Measurements from ENCODE around the gene ETHE1. TPM values are rescaled to one million over a fixed set of nuclear protein-coding genes. Genes with fewer than 3 reads are reported as not detected.

Gene ETHE1
- total and polyA plus RNA-seq, 2 of the 8 experiments (the other 6 are each of a cell fraction or from before 2014, with no cell fraction given): 19.9 to 96.0 TPM

DNA sequence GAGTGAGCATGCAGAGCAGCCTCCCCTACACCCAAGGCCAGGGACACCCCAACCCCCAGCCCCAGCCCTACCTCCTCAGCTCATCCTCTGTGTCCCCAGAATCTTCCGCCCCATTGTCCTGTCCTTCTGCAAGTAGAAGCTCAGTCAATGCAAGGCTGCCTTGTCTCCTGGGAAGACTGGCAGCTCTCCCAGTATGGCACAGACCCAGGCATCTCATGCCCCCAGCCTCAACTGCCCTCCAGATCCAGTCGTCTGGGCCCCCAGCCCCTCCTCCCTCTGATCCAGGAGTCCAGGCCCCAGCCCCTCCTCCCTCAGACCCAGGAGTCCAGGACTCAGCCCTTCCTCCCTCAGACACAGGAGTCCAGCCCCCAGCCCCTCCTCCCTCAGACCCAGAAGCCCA is 19.0 kb upstream of the ETHE1 start:
- no peak overlapping the region; a peak in 1 of 7 replicates for H3K9ac ChIP-seq (replicated peaks in 1 of 4; ENCODE audit: extremely low read depth in 1 of 4, low read depth in 3 of 4, low read length in 3 of 4)

More for the DNA sequence above, 19.0 kb upstream of the ETHE1 start:
- Histone ChIP-seq H2BK120ac (replicated peaks; ENCODE audit: low read depth, low read length) (no peak overlapping the region), H3K23me2 (ENCODE audit: low read depth, low read length) (no peaks in the 10 kb centered on the region), H3K4me3 (ENCODE audit: extremely low read depth in 1 of 4, insufficient read depth in 2 of 4, low read depth in 3 of 4, low read length in 4 of 4) (no peak overlapping the region), H2AFZ (ENCODE audit: low read length) (no peak overlapping the region), H3K36me3 (ENCODE audit: control insufficient read depth in 2 of 4, insufficient read depth in 4 of 4, low read length in 3 of 4) (peaks cover 10 to 40% (median 27%) of the 10 kb centered on the region in 4 experiments; a peak in 5 of 8 replicates), H4K91ac (replicated peaks; ENCODE audit: insufficient read length, low read length) (no peak overlapping the region), H3K4me1 (replicated peaks in 1 of 4; ENCODE audit: control insufficient read depth in 3 of 4, insufficient read depth in 4 of 4, low read length in 3 of 4) (no peaks in the 10 kb centered on the region), H3K4ac (replicated peaks; ENCODE audit: insufficient read length, low read depth, low read length) (no peak overlapping the region), H4K20me1 (replicated peaks in 1 of 2; ENCODE audit: control insufficient read depth in 1 of 2, insufficient read depth in 2 of 2, low read length in 2 of 2) (peaks cover 0 to 2% of the 10 kb centered on the region in 2 experiments), H3K9me3 (ENCODE audit: insufficient read depth in 2 of 2, low read depth in 1 of 2, low read length in 1 of 2) (no peaks in the 10 kb centered on the region), H3K23ac (ENCODE audit: insufficient read length) (no peak overlapping the region), H2BK20ac (ENCODE audit: low read length) (no peak overlapping the region), H3K18ac (ENCODE audit: extremely low read depth, low read length) (no peak overlapping the region), H3K14ac (ENCODE audit: insufficient read length) (no peak overlapping the region), H4K8ac (ENCODE audit: extremely low read depth, insufficient read depth, low read length) (no peak overlapping the region), H3K4me2 (ENCODE audit: insufficient read depth in 1 of 2, low read depth in 2 of 2, low read length in 2 of 2) (no peak overlapping the region), H3K56ac (replicated peaks; ENCODE audit: insufficient read length, low read depth, low read length) (no peak overlapping the region), H2BK5ac (ENCODE audit: low read depth, low read length) (no peak overlapping the region), H3K27ac (ENCODE audit: low read depth, low read length) (no peak overlapping the region; the same call in 1 of the 2 replicates), H3K79me1 (ENCODE audit: low read depth, low read length) (no peaks in the 10 kb centered on the region), H3K27me3 (replicated peaks in 1 of 4; ENCODE audit: control insufficient read depth in 3 of 4, extremely low read depth in 1 of 4, insufficient read depth in 3 of 4, low read length in 3 of 4) (no peaks in the 10 kb centered on the region; a peak in 1 of 7 replicates), H4K5ac (ENCODE audit: insufficient read length, low read depth, low read length) (no peak overlapping the region), H2BK15ac (ENCODE audit: low read length) (no peak overlapping the region), H3K79me2 (ENCODE audit: control insufficient read depth in 1 of 2, insufficient read depth in 2 of 2, low read length in 2 of 2) (no peaks in the 10 kb centered on the region), H2AK5ac (ENCODE audit: low read depth, low read length) (no peak overlapping the region), H2BK12ac (ENCODE audit: low read depth, low read length) (no peak overlapping the region)
- POLR2A ChIA-PET (ENCODE audit: partially characterized antibody): interaction anchor here (1.6 kb wide), 1 partner anchor 9 kb away, joined by 5 read pairs; no protein-coding TSS in a partner anchor
- no peak for TF ChIP-seq TEAD4 (IDR thresholded peaks at IDR 0.05; ENCODE audit: low read depth, low read length)
- TF ChIP-seq SIRT6 (IDR thresholded peaks at IDR 0.05; ENCODE audit: low read length): no peak
- FAIRE-seq: no peak
- DNase-seq (ENCODE audit: low read depth in 1 of 2, low spot score in 2 of 2): no peak
- WGBS, 2 experiments (ENCODE audit: extremely low coverage in 1 of 2, insufficient coverage in 1 of 2, insufficient read length in 1 of 2, insufficient replicate concordance in 2 of 2, low coverage in 1 of 2, low lambda C conversion rate in 2 of 2, missing lambda C conversion rate in 1 of 2): 80% methylated on average over 1 of the region's 2 CpGs; no CpG with 5 or more reads in 1 of the 2 experiments
- CTCF ChIA-PET (ENCODE audit: partially characterized antibody): interaction anchor here (1.4 to 8.0 kb wide), 3 partner anchors 9 to 80 kb away, joined by 3 to 62 read pairs (median 21); no protein-coding TSS in a partner anchor

Data from H1 (cell line).